Posterior cingulate gyrus (tissue), 11 donors: ENCODE measurements around the gene HS6ST2.
A peak's percentile ranks its signal among the peaks of the same experiment; 100 is the strongest.

Source experiments
- DNase-seq, 10 donors: peaks; one replicate each; pipeline versions ENCODE4 v3.0.0 to v3.0.0-alpha.2; 2020 to 2021; ENCODE audit warnings: mixed read lengths in 3 of 10
- intact Hi-C: fragments of 100-400 bp; cut with DNase I; formaldehyde crosslinking; loops from one replicate; pipeline ENCODE4 v1.15.1; 2023

Gene HS6ST2

DNA sequence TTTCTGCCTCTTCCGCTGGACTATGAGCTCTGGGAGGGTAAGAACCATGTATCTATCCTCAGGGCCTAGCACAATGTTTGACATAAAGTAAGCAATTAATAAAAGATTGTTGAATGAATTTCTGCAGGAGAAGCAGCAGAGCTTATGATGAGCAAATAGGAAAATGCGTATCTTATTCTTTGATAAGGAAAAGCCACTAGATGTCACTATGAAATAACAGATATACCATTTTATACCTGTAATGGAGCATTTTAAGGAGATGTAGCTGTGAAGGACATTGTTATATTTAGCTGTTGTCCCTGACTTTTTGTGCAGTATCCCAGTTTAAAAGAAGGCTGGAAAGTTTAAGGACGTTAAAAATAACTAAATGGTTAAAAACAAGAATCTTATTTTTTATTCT is 322.3 kb downstream of the HS6ST2 start:
- intact Hi-C loops = loop anchor here (10.0 kb wide), 1 partner anchor 791 kb away; no protein-coding TSS in a partner anchor
- no peak for DNase-seq

DNA sequence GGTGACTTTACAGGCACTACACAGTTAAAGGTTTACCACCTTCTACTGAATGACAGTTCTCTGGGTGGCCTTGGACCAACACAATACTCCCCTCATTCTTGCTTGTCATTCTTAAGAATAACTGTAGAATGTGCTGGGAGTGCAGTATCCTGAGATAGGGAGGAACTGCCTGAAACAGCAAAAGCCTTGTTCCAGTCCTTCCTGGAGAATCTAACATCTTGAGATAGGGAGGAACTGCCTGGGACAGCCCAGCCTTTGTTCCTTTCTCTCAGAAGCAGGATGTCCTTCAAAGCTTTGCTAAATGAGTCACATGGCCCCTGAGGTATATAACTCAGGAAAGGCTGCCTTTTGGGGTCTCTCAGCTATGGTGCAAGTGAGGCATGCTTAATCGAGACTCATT is 323.9 kb downstream of the HS6ST2 start:
- intact Hi-C loops = loop anchor here (5.0 to 10.0 kb wide), 2 partner anchors 342 to 790 kb away; no protein-coding TSS in a partner anchor
- no peak for DNase-seq

DNA sequence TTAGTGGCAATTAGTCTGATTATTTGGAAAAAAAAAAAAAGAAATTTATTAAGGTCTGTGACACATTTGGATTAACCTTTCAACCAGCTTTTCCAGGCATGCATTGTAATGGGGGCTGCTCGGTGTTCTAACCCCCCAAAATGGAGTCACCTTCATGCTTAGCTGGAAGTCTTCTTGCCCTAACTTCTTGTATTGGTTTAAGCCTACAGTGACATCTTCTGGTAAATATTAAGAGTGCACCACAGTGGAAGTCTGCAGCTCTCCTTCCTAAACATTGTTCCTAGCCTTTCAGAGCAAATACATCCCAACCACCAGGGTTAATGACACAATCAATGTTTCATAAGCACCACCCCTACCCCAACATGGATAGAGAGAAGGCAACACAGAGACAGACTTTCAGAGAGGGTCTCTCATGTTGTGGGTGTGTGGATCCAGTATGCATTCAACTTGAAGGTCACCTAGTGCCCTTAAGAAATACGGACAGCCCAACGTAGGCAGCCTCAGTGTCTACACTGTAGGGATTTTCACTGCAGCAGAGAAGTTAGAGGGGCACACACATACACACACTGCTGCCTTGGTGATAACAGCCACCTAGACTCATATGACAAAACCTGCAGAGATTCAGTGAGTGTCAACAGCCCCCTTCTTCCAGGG is 326.7 kb downstream of the HS6ST2 start:
- no peak for DNase-seq
- intact Hi-C loops = loop anchor here (5.0 to 10.0 kb wide), 2 partner anchors 339 to 787 kb away; no protein-coding TSS in a partner anchor

- no peak for DNase-seq
Measured at GRCh38 chrX:132624466-132624865, 334.0 kb downstream of the HS6ST2 start.

DNA sequence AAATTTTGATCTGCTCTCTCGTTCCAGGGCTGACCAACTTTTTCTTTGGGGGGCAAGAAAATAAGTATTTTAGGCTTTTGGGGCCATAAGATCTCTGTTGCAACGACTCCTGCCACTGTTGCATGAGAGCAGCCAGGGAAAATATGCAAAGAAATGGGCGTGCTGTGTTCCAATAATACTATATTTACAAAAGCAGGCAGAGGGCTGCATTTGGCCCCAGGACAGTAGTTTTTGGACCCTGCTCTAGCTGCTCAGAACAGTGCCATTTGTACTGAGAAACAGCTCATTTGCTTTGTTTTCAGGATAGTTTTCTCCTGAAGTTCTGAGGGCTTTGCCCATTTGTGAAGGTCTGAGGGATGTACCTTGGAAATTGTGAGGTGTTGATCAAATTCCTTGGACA is 334.5 kb downstream of the HS6ST2 start:
- intact Hi-C loops = no loop called here
- no peak for DNase-seq

More at GRCh38 chrX:132624466-132624865, 334.0 kb downstream of the HS6ST2 start:
- intact Hi-C loops = no loop called here

- intact Hi-C loops = no loop called here
- no peak for DNase-seq
Measured at GRCh38 chrX:132623300-132623699, 335.1 kb downstream of the HS6ST2 start.

GRCh38 chrX:132622130-132622529 is 336.3 kb downstream of the HS6ST2 start:
- DNase-seq = no peak
- intact Hi-C loops = no loop called here

DNA sequence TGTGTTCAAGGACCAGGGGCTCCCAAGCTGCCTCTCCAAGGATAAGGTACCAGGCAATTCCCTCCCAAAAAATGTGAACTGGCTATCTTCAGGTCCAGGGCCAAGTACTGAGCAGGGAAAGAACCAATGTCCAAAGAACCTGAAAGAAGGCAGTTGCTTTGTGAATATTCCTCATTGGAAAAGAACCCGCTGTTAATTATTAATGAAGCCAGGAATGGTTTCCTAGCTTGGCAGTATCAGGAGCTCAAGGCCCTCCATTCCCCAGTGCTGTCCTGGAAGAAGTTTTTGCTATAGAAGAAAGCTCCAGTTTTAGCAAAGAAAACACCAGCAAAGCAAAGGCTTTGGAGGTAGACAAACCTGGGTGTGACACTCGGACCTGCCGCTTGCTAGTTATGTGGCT is 339.6 kb downstream of the HS6ST2 start:
- intact Hi-C loops = no loop called here
- DNase-seq = no peak

DNA sequence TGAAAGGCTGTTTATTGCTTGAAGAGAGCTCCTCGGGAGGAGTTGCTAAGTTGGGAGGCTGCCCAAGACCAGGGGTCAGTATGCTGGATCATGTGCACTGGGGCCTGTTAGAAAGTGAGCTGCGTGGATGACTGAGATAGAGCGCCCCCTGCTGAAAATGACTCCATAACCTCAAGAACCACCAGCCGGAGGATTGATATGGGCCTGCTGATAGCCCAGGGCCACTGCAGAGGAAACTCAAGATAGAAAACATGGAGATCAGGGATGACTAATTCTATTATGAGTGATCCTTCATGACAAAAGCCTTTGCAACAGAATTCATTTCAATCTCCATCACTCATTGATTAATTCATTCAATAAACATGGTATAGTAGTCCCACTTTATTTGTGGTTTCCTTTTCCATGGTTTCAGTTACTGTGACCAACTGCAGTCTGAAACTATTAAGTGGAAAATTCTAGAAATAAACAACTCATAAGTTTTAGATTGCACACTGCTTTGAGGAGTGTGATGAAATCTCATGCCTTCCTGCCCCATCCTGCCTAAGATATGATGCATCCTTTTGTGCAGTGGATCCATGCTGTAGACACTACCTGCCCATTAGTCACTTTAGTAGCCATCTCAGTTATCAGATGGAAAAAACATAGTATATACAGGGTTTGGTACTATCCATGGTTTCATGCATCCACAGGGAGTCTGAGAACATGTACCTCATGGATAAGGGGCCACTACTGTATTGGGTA is 342.9 kb downstream of the HS6ST2 start:
- intact Hi-C loops = loop anchor here (1.0 kb wide), 1 partner anchor 323 kb away; no protein-coding TSS in a partner anchor
- peak in 4 of 10 donors; percentile 7 to 46 (median 26) for DNase-seq

DNA sequence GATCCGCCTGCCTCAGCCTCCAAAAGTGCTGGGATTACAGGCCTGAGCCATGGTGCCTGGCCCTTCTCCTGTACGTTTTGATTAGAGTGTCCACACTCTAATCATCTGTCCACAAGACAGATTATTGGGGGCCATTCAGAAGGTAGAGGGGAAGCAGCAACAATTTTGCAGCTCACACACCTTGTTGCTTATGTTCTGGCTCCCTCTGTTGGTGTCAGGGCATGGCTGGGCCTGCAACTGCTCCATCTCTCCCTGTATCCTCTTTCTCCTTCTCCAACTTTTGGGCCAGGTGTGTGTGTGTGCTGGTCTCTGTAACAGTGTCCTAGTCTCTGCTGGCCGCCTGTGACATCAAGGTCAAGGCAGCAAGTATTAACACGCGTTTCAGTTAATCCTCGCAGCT is 344.1 kb downstream of the HS6ST2 start:
- intact Hi-C loops = loop anchor here (5.0 kb wide), 2 partner anchors 387 to 782 kb away; no protein-coding TSS in a partner anchor
- DNase-seq = no peak

DNA sequence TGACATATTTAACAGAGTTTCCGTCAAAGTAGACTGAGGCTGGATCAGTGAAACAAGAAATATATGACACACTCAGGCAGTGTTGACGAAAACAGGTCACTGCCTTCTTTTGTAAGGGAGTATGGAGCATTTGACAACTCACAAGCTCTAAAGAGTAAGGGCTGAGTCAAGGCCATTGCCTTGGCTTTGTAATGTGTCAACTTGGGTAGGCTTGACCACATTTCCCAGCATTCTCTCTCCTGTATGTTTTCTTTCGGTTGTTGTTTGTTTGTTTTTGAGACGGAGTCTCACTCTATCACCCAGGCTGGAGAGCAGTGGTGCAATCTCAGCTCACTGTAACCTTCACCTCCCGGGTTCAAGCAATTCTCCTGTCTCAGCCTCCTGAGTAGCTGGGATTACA is 344.6 kb downstream of the HS6ST2 start:
- no peak for DNase-seq
- intact Hi-C loops = loop anchor here (5.0 kb wide), 2 partner anchors 386 to 782 kb away; no protein-coding TSS in a partner anchor

DNA sequence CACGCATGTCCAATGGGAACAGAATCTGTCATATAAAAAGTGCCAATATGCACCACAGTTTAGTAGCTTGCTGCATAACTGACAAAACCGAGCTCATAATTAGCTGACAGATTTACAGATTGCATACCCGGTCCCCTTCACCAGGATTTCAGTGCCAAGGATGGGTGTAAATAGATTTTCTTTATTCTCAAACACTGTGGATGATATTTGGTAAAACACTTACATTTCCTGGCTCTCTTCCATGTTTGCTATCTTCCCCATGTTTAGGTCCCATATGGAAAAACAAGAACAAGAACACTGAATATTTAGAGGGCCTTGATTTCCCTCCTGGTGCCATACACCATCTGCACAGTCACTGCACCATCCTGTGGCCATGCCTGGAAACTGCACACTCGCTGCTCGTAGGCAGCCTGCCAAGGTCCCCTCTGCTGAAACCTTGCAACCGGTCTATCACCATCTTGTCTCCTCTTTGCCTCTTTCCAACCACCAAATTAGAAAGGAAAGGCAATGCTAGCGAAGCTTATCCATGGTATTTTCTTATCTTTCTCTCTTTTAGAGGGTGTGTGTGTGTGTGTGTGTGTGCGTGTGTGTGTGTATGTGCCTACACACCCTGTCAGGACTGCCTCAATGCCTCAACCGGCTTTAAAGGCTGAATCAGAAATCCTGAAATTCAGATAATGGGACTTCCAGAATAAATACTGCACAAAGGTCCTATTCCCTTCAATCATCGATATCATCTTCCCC is 345.4 kb downstream of the HS6ST2 start:
- intact Hi-C loops = loop anchor here (5.0 kb wide), 2 partner anchors 386 to 781 kb away; no protein-coding TSS in a partner anchor
- DNase-seq = peak in 9 of 10 donors; percentile 20 to 89 (median 36)

DNA sequence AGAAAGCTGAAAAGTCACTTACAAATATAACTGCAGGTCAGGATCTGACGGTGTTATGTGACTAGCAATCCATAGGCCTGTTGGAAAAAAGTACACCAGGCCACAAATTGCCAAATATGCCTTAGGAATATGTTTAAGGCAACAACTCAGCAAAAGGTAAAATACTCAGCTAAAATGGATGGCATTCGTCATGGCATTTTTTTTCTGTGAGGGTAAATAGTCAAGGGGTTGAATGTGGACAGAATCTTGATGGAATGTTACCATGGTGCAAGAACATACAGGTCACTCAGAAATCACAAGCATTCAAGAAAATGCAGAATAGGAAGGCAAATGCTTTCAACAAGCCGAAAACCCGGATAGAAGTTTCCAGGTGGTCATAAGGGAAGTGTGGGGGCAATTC is 347.9 kb downstream of the HS6ST2 start:
- intact Hi-C loops = loop anchor here (5.0 kb wide), 2 partner anchors 383 to 778 kb away; no protein-coding TSS in a partner anchor
- no peak for DNase-seq

DNA sequence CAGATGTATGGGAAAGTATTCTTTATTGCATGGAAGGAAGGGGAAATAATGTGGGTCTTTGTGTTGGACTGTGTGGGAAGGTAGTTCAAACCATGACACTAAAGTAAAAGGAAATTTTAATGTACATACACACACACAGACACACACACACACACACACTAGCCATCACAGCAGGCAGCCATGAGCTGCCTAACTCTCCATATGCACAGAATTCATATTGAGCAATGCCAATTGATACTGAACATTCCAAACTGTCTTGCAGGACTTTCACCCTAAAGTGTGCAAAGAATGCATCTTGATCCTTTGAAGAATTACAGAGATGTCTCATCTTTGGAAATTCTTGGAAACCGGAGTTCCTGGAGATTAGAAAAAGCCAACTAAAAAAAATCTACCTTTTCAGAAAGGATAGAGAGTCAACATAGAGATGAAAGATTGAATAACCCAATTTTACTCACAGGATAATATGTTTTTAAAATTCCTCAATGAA is 349.0 kb downstream of the HS6ST2 start:
- intact Hi-C loops = no loop called here
- DNase-seq = no peak

DNA sequence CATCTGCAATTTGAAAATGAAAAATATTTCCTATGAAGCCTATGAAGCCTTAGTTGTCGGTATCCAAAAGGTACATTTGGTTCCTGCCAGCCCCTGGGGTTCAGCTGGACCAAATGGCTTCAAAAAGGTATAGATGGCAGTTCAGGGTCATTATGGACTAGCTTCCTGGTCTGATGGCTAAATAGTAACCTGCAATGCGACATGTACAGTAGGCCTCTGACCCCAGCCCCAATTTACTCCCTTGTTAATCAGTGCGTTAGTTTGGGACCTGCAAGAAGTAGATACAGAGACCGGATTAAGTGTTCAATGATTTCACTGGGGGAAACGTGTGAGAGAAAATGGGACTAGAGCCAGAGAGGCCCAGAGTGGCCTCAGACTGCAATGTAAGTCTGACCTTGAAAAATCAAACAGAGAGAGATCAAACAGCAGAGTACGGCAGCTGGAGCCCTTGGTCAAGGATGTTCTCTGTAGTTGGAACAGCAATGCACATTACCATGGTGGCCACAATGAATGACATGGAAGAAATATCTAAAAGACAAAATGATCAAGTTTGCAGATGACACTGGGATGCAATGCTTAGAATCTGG is 354.6 kb downstream of the HS6ST2 start:
- intact Hi-C loops = no loop called here
- DNase-seq = no peak

DNA sequence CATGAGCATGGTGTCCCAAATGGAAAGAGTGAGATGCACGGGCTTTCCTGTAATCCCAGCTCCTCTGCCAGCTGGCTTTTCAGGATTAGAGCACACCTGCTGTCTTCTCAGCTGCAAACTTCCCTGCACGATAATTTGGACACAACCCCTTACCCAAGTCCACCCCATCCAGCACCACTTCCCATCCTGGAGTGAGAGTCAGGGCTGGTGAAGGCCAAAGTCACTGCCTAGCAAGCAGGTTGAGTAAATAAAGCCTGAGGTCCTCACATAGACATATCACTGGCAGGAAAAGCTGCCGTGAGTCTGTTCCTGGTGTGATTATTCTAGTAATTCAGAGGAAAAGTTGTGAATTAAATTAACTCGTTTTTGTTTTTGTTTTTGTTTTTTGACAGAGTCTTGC is 355.7 kb downstream of the HS6ST2 start:
- DNase-seq = no peak
- intact Hi-C loops = no loop called here

GRCh38 chrX:132594999-132595398 is 363.4 kb downstream of the HS6ST2 start:
- no peak for DNase-seq
- intact Hi-C loops = no loop called here

DNA sequence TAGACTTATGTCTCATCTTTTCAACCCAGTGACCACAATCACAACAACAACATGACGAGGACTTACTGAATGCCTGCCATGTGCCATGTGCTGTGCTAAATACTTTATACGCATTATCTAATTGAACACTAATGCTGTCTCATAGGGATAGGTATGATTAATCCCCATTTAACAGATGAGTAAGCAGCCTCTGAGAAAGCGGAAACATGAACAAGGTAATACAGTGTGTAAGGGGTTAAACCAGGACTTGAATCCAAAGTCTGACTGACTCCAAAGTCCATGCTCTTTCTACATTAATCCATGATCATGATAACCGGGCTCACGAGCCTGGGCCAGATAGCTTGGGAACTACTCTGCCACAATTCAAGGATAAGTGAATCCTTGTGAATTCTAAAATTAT is 364.3 kb downstream of the HS6ST2 start:
- DNase-seq = no peak
- intact Hi-C loops = no loop called here

- peak in 1 of 10 donors; percentile 14 for DNase-seq
- intact Hi-C loops = loop anchor here (2.0 kb wide), 1 partner anchor 300 kb away; no protein-coding TSS in a partner anchor
Measured at GRCh38 chrX:132592880-132593279, 365.5 kb downstream of the HS6ST2 start.

GRCh38 chrX:132591719-132592275 is 366.6 kb downstream of the HS6ST2 start:
- intact Hi-C loops = loop anchor here (2.0 kb wide), 1 partner anchor 299 kb away; no protein-coding TSS in a partner anchor
- no peak for DNase-seq
